Body of pancreas (tissue), 4 donors: Measurements from ENCODE around the gene RAD50. TPM values are rescaled to one million over a fixed set of nuclear protein-coding genes. Genes with fewer than 3 reads are reported as not detected.

Experiments used
- ATAC-seq: fragments of 150-250 bp; one replicate; pipeline ENCODE4 v1.9.1; 2016
- DNase-seq, 4 donors: peaks; one replicate each; pipeline ENCODE4 v3.0.0-alpha.2; 2019
- H3K27ac ChIP-seq, 4 donors: fragments of 200-600 bp; sonication (generic); 1 replicate in 3 of 4; 2 replicates in 1 of 4; pipeline versions ENCODE4 v1.5.1 to v1.6.1; 2016 to 2019; ENCODE audit warnings: mild to moderate bottlenecking in 1 of 4, mixed read lengths in 1 of 4, moderate library complexity in 1 of 4
- H3K27me3 ChIP-seq, 2 donors: fragments of 200-600 bp; sonication (generic); one replicate each; pipeline ENCODE4 v1.6.0; 2016; ENCODE audit warnings: mild to moderate bottlenecking in 1 of 2
- H3K36me3 ChIP-seq, 2 donors: fragments of 200-600 bp; sonication (generic); replicated peaks in 1 of 2; 2 replicates each; pipeline ENCODE4 v1.5.1; 2016; ENCODE audit warnings: low read depth in 2 of 2; ENCODE audit not compliant: insufficient read depth in 1 of 2
- H3K4me1 ChIP-seq: fragments of 200-600 bp; sonication (generic); one replicate; pipeline ENCODE4 v1.6.0; 2016
- H3K4me3 ChIP-seq, 2 donors: fragments of 200-600 bp; sonication (generic); 1 replicate in 1 of 2; 2 replicates in 1 of 2; pipeline ENCODE4 v1.5.1; 2016 to 2019
- H3K9me3 ChIP-seq, 3 donors: fragments of 200-600 bp; sonication (generic); 1 replicate in 2 of 3; 2 replicates in 1 of 3; pipeline ENCODE4 v1.5.1; 2016
- CTCF ChIP-seq, 7 experiments: fragments of 450-650 bp in 4 of 7; fragments of 200-600 bp in 3 of 7; sonication (generic) in 3 of 7; IDR thresholded peaks; one replicate each; pipeline ENCODE4 v1.5.1; 2016 to 2019; ENCODE audit warnings: antibody characterized with exemption in 7 of 7
- POLR2A ChIP-seq, 3 donors: fragments of 450-650 bp; IDR thresholded peaks; one replicate each; pipeline ENCODE4 v1.6.1; 2016; ENCODE audit warnings: antibody characterized with exemption in 3 of 3, mild to moderate bottlenecking in 2 of 3
- WGBS, 2 donors: methylation state at CpG; one replicate each; pipeline ENCODE4 v1.1.5; 2017; 5-methylcytosine and 5-hydroxymethylcytosine counted together
- intact Hi-C: fragments of 100-400 bp; cut with DNase I; formaldehyde crosslinking; loops from one replicate; pipeline ENCODE4 v1.15.1; 2023
- total RNA-seq, 2 donors: library from RNA; depleted of rRNA; stranded (reverse); fragments of >200 nt; gene quantifications; one replicate each; pipeline ENCODE4 v1.1.0, GENCODE V29; 2016

Gene RAD50
- total RNA-seq, 2 donors from 2014 or later, result 18.7 to 42.5 TPM

GRCh38 chr5:132665574-132666080, 108.8 kb downstream of the RAD50 start:
- Histone ChIP-seq H3K9me3 (no peaks in the 10 kb centered on the region), H3K36me3 (no peaks in the 10 kb centered on the region), H3K4me3 (no peak overlapping the region), H3K4me1 (no peaks in the 10 kb centered on the region), H3K27ac (no peak overlapping the region), H3K27me3 (no peaks in the 10 kb centered on the region)
- WGBS, 2 donors, result 81 to 85% methylated on average over 21 of the region's 21 CpGs
- no peak for ATAC-seq
- intact Hi-C loops, result no loop called here
- no peak for TF ChIP-seq CTCF (IDR thresholded peaks at IDR 0.05)
- TF ChIP-seq POLR2A (IDR thresholded peaks at IDR 0.05), result no peak
- no peak for DNase-seq

GRCh38 chr5:132666310-132667123, 109.7 kb downstream of the RAD50 start:
- no peak for DNase-seq
- no peaks in the 10 kb centered on the region for H3K9me3 ChIP-seq
- no peak overlapping the region for H3K4me3 ChIP-seq
- H3K27me3 ChIP-seq, result no peaks in the 10 kb centered on the region
- TF ChIP-seq CTCF (IDR thresholded peaks at IDR 0.05) (no peak), POLR2A (IDR thresholded peaks at IDR 0.05) (no peak)
- 82% methylated on average over 16 of the region's 16 CpGs for WGBS, 2 donors
- ATAC-seq, result no peak
- no peaks in the 10 kb centered on the region for H3K36me3 ChIP-seq
- no peaks in the 10 kb centered on the region for H3K4me1 ChIP-seq
- no peak overlapping the region for H3K27ac ChIP-seq
- intact Hi-C loops, result no loop called here

- H3K27ac ChIP-seq, result no peak overlapping the region
- no peaks in the 10 kb centered on the region for H3K4me1 ChIP-seq
- intact Hi-C loops, result no loop called here
- H3K27me3 ChIP-seq, result no peaks in the 10 kb centered on the region
- DNase-seq, result no peak
- 82% methylated on average over 10 of the region's 10 CpGs for WGBS, 2 donors
- TF ChIP-seq POLR2A (IDR thresholded peaks at IDR 0.05), result no peak
- no peak for TF ChIP-seq CTCF (IDR thresholded peaks at IDR 0.05)
- H3K9me3 ChIP-seq, result no peaks in the 10 kb centered on the region
- H3K36me3 ChIP-seq, result no peaks in the 10 kb centered on the region
- no peak for ATAC-seq
- no peak overlapping the region for H3K4me3 ChIP-seq
Observed at GRCh38 chr5:132667309-132667708, 110.5 kb downstream of the RAD50 start.

- Histone ChIP-seq H3K4me1 (no peaks in the 10 kb centered on the region), H3K9me3 (no peaks in the 10 kb centered on the region), H3K36me3 (no peaks in the 10 kb centered on the region), H3K27me3 (no peaks in the 10 kb centered on the region), H3K27ac (no peak overlapping the region), H3K4me3 (no peak overlapping the region)
- TF ChIP-seq CTCF (IDR thresholded peaks at IDR 0.05), result no peak
- TF ChIP-seq POLR2A (IDR thresholded peaks at IDR 0.05), result no peak
- intact Hi-C loops, result no loop called here
- no peak for ATAC-seq
- no peak for DNase-seq
- WGBS, 2 donors, result 62 to 68% methylated on average over 21 to 22 of the region's 22 CpGs
Observed at GRCh38 chr5:132667761-132668705, 111.3 kb downstream of the RAD50 start.
